Right lobe of liver (tissue), 6 donors: ENCODE data around the gene ROBO2. TPM values are rescaled to one million over a fixed set of nuclear protein-coding genes. Genes with fewer than 3 reads are reported as not detected.

Source experiments
- ATAC-seq, 4 donors: fragments of 200-7000 bp; cut with Tn5 transposase; one replicate each; pipeline ENCODE4 v1.9.1; 2020; ENCODE audit warnings: mild to moderate bottlenecking in 4 of 4, moderate library complexity in 4 of 4
- DNase-seq, 3 donors: peaks; one replicate each; pipeline ENCODE4 v3.0.0-alpha.2; 2020
- H3K27ac ChIP-seq, 3 donors: fragments of 200-600 bp; one replicate each; pipeline ENCODE4 v1.8.0; 2022
- H3K27me3 ChIP-seq, 2 donors: fragments of 200-600 bp; one replicate each; pipeline ENCODE4 v1.8.0; 2022
- H3K36me3 ChIP-seq, 4 donors: fragments of 200-600 bp; sonication (generic) in 1 of 4; one replicate each; pipeline versions ENCODE4 v1.5.1 to v1.8.0; 2017 to 2022; ENCODE audit warnings: control low read depth in 1 of 4
- H3K4me1 ChIP-seq, 4 donors: fragments of 200-600 bp; sonication (generic) in 1 of 4; one replicate each; pipeline versions ENCODE4 v1.5.1 to v1.8.0; 2017 to 2022; ENCODE audit warnings: control low read depth in 1 of 4
- H3K4me3 ChIP-seq, 3 donors: fragments of 200-600 bp; one replicate each; pipeline ENCODE4 v1.8.0; 2022
- H3K9me3 ChIP-seq, 4 donors: fragments of 200-600 bp; sonication (generic) in 1 of 4; one replicate each; pipeline versions ENCODE4 v1.5.1 to v1.8.0; 2017 to 2022; ENCODE audit warnings: control low read depth in 1 of 4
- POLR2A ChIP-seq: fragments of 450-650 bp; IDR thresholded peaks from one replicate; pipeline ENCODE4 v1.6.1; 2017; ENCODE audit warnings: antibody characterized with exemption, mild to moderate bottlenecking
- WGBS: methylation state at CpG from one replicate; pipeline ENCODE4 v1.1.6; 2018; ENCODE audit warnings: low coverage, low lambda C conversion rate; ENCODE audit not compliant: insufficient coverage; ENCODE audit errors: missing lambda C conversion rate; 5-methylcytosine and 5-hydroxymethylcytosine counted together
- intact Hi-C, 2 donors: fragments of 100-400 bp; cut with DNase I; formaldehyde crosslinking; loops; one replicate each; pipeline versions ENCODE4 v1.11.2 to v1.14.1; 2022
- total RNA-seq, 6 experiments: library from RNA; depleted of rRNA in 2 of 6; stranded (reverse); fragments of >200 nt in 2 of 6; fragmentation: NEBNext Ultra II Directional in 3 of 6; extraction: Animal tissue kit (Norgen Biotek cat#: 25700) in 3 of 6; gene quantifications; one replicate each; pipeline versions ENCODE4 v1.1.0 to v1.2.4, GENCODE V29; 2016 to 2023
- TF ChIP-seq, protein P1 (sequence below), 4 donors: fragments of 200-600 bp in 3 of 4; fragments of 450-650 bp in 1 of 4; IDR thresholded peaks; one replicate each; pipeline versions ENCODE4 v1.5.1 to v1.8.0; 2016 to 2022; ENCODE audit warnings: antibody characterized with exemption in 4 of 4, mild to moderate bottlenecking in 2 of 4
- donor health status: DM: no; HTN: yes; CAD: no.
- donor health status: DM: no; HTN: no; CAD: no.
- donor health status: DM: no; HTN: no; CAD: no.
- donor health status: DM: no; HTN: yes; CAD: no.
- donor health status: DM: no; HTN: yes; CAD: no.

Gene ROBO2
- total RNA-seq, 6 experiments from 2014 or later: 0.07 to 1.7 (median 0.67) TPM

DNA sequence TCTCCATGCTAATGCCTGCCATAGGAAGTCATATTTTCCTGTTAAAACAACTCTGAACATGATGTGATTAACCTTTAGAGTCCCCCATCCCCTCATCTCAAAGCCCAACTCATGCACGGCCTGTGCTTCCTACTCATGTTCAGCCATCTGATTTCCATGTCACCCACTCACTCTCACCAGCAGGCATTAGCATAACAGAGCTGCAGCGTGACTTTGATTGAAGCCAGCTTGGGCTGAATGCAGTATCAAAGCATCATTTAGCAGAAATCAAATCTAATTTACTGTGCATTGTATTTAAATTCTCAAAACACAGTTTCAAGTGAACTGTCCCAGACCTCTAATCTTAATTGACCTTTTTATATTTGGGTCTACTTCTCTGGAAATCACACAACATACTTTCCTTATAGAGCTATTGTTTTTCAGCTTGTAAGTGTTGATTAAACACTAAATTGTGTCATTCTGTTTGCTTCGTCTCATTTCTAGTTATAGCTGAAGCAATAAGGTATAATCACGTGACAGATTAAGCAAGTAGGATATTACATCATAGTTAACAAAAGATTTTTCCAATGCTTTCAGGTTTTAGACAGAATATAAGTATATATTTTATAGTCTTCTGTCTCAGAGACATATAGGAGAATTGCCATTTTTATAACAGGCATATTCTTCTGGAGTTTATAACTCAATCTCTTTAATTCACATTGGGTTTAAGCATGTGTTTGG lies 501.5 kb downstream of the ROBO2 start:
- Histone ChIP-seq H3K36me3 (no peaks in the 10 kb centered on the region), H3K9me3 (no peaks in the 10 kb centered on the region), H3K4me1 (no peaks in the 10 kb centered on the region), H3K27ac (no peak overlapping the region), H3K27me3 (no peaks in the 10 kb centered on the region), H3K4me3 (no peak overlapping the region)
- WGBS: 42% methylated on average over 4 of the region's 4 CpGs
- ATAC-seq: no peak
- DNase-seq: no peak
- intact Hi-C loops: no loop called here
- TF ChIP-seq, protein P1, sequence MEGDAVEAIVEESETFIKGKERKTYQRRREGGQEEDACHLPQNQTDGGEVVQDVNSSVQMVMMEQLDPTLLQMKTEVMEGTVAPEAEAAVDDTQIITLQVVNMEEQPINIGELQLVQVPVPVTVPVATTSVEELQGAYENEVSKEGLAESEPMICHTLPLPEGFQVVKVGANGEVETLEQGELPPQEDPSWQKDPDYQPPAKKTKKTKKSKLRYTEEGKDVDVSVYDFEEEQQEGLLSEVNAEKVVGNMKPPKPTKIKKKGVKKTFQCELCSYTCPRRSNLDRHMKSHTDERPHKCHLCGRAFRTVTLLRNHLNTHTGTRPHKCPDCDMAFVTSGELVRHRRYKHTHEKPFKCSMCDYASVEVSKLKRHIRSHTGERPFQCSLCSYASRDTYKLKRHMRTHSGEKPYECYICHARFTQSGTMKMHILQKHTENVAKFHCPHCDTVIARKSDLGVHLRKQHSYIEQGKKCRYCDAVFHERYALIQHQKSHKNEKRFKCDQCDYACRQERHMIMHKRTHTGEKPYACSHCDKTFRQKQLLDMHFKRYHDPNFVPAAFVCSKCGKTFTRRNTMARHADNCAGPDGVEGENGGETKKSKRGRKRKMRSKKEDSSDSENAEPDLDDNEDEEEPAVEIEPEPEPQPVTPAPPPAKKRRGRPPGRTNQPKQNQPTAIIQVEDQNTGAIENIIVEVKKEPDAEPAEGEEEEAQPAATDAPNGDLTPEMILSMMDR (IDR thresholded peaks at IDR 0.05): no peak
- TF ChIP-seq POLR2A: no peak

DNA sequence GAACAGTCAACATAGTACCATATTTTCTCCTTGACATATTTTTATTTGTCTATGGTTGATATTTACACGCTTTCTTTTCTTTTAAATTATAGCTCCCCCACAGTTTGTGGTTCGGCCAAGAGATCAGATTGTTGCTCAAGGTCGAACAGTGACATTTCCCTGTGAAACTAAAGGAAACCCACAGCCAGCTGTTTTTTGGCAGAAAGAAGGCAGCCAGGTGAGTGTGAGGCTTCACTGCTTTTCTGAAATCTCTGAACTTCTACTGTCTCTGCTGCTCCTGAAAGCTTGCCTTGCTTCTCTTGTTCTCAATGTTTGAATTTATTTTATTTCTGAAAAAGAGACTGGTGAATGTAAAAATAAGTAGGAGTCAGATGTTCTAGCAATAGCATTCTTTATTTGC lies 506.3 kb downstream of the ROBO2 start:
- ATAC-seq (no peak), DNase-seq (no peak)
- WGBS: 42% methylated on average over 3 of the region's 3 CpGs
- TF ChIP-seq, protein P1 (IDR thresholded peaks at IDR 0.05): no peak
- no peak for TF ChIP-seq POLR2A
- no peak overlapping the region for H3K27ac ChIP-seq
- no peaks in the 10 kb centered on the region for H3K27me3 ChIP-seq
- no peaks in the 10 kb centered on the region for H3K36me3 ChIP-seq
- no peak overlapping the region for H3K4me3 ChIP-seq
- H3K9me3 ChIP-seq: no peaks in the 10 kb centered on the region
- intact Hi-C loops: no loop called here
- H3K4me1 ChIP-seq: no peaks in the 10 kb centered on the region

DNA sequence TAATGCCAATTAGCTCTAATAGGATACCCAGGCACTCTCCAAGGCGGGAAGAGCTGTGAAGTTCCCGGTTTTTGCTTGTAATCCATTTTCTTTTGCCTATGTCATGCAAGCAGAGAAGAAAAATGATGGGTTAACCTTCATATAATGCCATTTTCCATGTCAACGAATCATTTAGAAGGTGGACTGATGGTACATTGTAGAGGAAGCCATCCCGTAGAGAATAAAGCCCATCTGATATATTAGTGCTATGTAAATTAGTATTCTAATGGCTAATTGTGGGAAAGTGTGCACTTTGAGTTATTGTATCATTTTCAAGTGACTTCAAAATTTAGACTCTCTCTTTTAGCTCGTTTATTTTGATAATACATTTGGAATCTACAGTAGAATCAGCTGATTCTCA lies 509.1 kb downstream of the ROBO2 start:
- 70% methylated on average over 5 of the region's 5 CpGs for WGBS
- Histone ChIP-seq H3K9me3 (no peaks in the 10 kb centered on the region), H3K27me3 (no peaks in the 10 kb centered on the region), H3K27ac (no peak overlapping the region), H3K36me3 (no peaks in the 10 kb centered on the region), H3K4me3 (no peak overlapping the region), H3K4me1 (no peaks in the 10 kb centered on the region)
- TF ChIP-seq POLR2A: no peak
- TF ChIP-seq, protein P1 (IDR thresholded peaks at IDR 0.05): no peak
- DNase-seq: no peak
- ATAC-seq: no peak
- intact Hi-C loops: no loop called here

DNA sequence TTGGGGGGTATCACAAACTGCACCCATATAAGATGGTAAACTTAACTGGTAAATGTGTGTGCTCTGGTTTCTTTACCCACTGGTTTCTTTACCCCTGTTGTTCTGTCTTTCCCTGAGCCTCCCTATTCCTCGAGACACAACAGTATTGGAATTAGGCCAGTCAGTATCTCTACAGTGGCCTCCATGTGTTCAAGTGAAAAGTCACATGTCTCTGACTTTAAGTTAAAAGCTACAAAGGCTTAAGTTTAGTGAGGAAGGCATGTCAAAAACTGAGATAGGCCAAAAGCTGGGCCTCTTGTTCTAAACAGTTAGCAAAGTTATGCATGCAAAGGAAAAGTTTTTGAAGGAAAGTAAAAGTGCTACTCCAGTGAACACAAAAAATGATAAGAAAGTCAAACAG lies 513.3 kb downstream of the ROBO2 start:
- Histone ChIP-seq H3K27me3 (no peaks in the 10 kb centered on the region), H3K4me1 (no peaks in the 10 kb centered on the region), H3K36me3 (no peaks in the 10 kb centered on the region), H3K4me3 (no peak overlapping the region), H3K9me3 (no peaks in the 10 kb centered on the region), H3K27ac (no peak overlapping the region)
- intact Hi-C loops: no loop called here
- 44% methylated on average over 1 of the region's 1 CpG for WGBS
- ATAC-seq: no peak
- no peak for DNase-seq
- no peak for TF ChIP-seq POLR2A
- TF ChIP-seq, protein P1 (IDR thresholded peaks at IDR 0.05): no peak
